Measurements from ENCODE around the gene CLEC4M.

DNA sequence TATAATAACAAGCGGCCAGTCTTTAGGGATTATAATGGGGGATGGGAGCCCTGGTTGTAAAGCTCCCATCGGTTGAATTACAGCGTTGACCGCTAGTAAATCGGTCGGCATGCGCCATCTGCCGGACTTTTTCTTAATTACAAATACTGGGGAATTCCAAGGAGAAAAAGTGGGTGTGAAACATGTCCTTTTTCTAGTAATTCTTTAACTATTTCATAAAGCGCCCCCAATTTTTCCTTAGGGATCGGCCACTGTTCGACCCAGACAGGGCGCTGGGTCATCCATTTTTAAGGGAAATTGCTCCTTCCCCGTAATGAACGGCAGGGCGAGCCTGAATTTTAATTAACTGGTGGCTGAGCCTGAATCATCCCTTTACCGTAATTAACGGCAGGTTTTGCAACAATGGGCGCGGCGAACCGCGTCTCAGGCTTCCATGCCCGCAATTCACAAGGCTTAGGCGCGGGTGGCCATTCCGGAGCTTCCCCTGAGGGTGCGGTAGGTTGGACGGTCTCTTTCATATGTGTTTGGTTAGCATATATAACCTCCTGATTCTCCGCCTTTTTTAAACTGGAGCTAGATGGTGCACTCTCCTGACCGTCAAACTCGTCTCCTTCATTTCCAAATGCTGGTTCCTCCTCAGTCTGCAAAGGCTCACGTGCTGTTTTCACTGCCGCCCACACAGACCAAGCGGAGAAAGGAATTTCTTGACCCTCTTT lies 36.8 kb downstream of the CLEC4M start:
- no peak for TF ChIP-seq PATZ1 (CRISPR knock-in tag; IDR thresholded peaks at IDR 0.05; ENCODE audit: borderline replicate concordance)
- no peak for TF ChIP-seq CREB5 (CRISPR knock-in tag; IDR thresholded peaks at IDR 0.05; ENCODE audit: low read depth)
- TF ChIP-seq RARB (CRISPR knock-in tag; IDR thresholded peaks at IDR 0.05) = no peak
- no peak for TF ChIP-seq ZNF70 (CRISPR knock-in tag; IDR thresholded peaks at IDR 0.05)
- no peak for TF ChIP-seq CSDC2 (CRISPR knock-in tag; IDR thresholded peaks at IDR 0.05)
- no peak for TF ChIP-seq ZNF8 (CRISPR knock-in tag; IDR thresholded peaks at IDR 0.05)
- TF ChIP-seq TCF4 (CRISPR knock-in tag; IDR thresholded peaks at IDR 0.05; ENCODE audit: borderline replicate concordance) = no peak
- TF ChIP-seq ESRRG (CRISPR knock-in tag; IDR thresholded peaks at IDR 0.05) = no peak
- no peak for TF ChIP-seq POU6F1 (CRISPR knock-in tag; IDR thresholded peaks at IDR 0.05; ENCODE audit: borderline replicate concordance, low read depth)

All from SK-N-SH treated with all-trans-retinoic acid at 6 μM for 48 hours (cell line).